ENCODE results near the gene IGSF9B. TPM values are rescaled to one million over a fixed set of nuclear protein-coding genes. Genes with fewer than 3 reads are reported as not detected.

IGSF9B gene
- total RNA-seq, 2 experiments from 2014 or later, result 96.3 to 118 TPM

DNA sequence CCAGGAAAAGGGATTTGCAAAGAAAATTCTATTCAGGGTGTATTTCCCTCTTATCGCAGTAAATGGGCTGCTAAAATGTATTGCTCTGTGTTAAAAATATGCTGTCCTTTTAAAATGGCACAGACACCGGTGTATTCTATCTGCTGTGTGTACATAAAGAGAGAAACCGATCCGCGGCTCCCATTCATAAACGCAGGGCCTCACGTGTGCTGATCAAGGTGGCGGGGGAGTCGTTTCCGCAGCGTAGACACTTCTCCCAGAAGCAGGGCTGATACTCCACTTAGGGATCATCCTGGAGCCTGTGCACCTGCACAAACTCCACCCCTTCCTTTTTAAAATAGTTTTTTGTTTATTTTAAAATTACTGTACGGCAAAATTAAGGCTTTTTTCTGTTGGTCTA lies 26.1 kb upstream of the IGSF9B start:
- no peak for ATAC-seq
- H3K4me1 Mint-ChIP-seq (ENCODE audit: low read depth), result no peaks in the 10 kb centered on the region
- no peak overlapping the region for H3K27ac Mint-ChIP-seq
- H3K27me3 Mint-ChIP-seq (ENCODE audit: low read depth), result peaks cover 14% of the 10 kb centered on the region
- ChIA-PET POLR2A (no interaction called here), CTCF (no interaction called here)
- H3K9me3 Mint-ChIP-seq (ENCODE audit: insufficient read depth), result no peaks in the 10 kb centered on the region
- H3K36me3 Mint-ChIP-seq (ENCODE audit: low read depth), result no peaks in the 10 kb centered on the region
- H3K4me3 Mint-ChIP-seq, result no peak overlapping the region
- no peak for DNase-seq

DNA sequence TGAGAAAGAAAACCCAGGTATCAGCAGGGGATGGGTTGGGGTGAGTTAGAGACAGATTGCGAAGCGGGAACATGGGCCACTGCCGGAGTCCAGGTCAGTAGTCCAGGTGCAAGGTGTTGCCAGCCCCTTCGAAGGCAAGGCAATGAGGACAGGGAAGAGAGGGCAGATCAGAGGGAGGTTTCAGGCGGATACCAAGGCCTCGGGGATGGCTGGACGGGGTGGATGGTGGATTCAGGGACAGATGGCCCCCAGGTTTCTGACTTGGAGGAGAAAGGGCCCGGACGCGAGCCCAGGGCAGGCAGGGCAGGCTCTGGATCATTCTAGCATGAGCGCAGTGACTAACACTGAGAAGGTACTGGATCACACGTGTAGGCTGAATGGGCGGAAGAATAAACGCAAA lies 25.4 kb upstream of the IGSF9B start:
- H3K27me3 Mint-ChIP-seq (ENCODE audit: low read depth), result peaks cover 14% of the 10 kb centered on the region
- ATAC-seq (no peak), DNase-seq (no peak)
- ChIA-PET POLR2A (no interaction called here), CTCF (no interaction called here)
- peaks cover under 1% of the 10 kb centered on the region for H3K4me1 Mint-ChIP-seq (ENCODE audit: low read depth)
- no peaks in the 10 kb centered on the region for H3K36me3 Mint-ChIP-seq (ENCODE audit: low read depth)
- no peaks in the 10 kb centered on the region for H3K9me3 Mint-ChIP-seq (ENCODE audit: insufficient read depth)
- no peak overlapping the region for H3K4me3 Mint-ChIP-seq
- no peak overlapping the region for H3K27ac Mint-ChIP-seq

- H3K36me3 Mint-ChIP-seq (ENCODE audit: low read depth), result no peaks in the 10 kb centered on the region
- H3K4me3 Mint-ChIP-seq, result no peak overlapping the region
- H3K27ac Mint-ChIP-seq, result no peak overlapping the region
- ChIA-PET CTCF (interaction anchor here (1.1 kb wide), 1 partner anchor 53 kb away, joined by 4 read pairs; no protein-coding TSS in a partner anchor), POLR2A (no interaction called here)
- no peak for ATAC-seq
- DNase-seq, result no peak
- H3K9me3 Mint-ChIP-seq (ENCODE audit: insufficient read depth), result no peaks in the 10 kb centered on the region
- H3K4me1 Mint-ChIP-seq (ENCODE audit: low read depth), result peaks cover 6% of the 10 kb centered on the region
- peaks cover 14% of the 10 kb centered on the region for H3K27me3 Mint-ChIP-seq (ENCODE audit: low read depth)
Measured at GRCh38 chr11:133981156-133981555, 24.4 kb upstream of the IGSF9B start.

DNA sequence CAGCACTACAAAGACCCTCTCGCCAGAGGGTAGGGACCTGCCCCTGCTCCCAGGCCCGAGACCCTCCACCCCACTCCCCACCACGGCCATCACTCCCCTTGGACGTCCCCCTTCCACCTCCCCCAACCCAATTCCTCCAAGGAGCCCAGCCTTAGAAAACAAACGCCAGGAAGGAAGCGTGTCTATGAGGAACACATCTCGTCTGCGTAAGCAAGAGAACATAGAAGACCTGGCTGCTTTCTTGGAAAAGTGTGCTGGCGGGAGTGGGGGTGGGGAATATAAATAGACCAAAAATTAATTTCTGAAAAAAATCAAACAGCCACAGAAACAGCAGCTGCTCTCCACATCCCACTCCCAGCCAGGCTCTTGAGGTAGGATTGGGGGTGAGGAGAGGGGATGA lies 23.9 kb upstream of the IGSF9B start:
- Mint-ChIP-seq H3K27me3 (ENCODE audit: low read depth) (peaks cover 14% of the 10 kb centered on the region), H3K4me3 (no peak overlapping the region), H3K27ac (no peak overlapping the region), H3K36me3 (ENCODE audit: low read depth) (no peaks in the 10 kb centered on the region), H3K9me3 (ENCODE audit: insufficient read depth) (no peaks in the 10 kb centered on the region), H3K4me1 (ENCODE audit: low read depth) (peaks cover 6% of the 10 kb centered on the region)
- DNase-seq (no peak), ATAC-seq (no peak)
- ChIA-PET CTCF (interaction anchor here (1.1 kb wide), 1 partner anchor 53 kb away, joined by 4 read pairs; no protein-coding TSS in a partner anchor), POLR2A (no interaction called here)

DNA sequence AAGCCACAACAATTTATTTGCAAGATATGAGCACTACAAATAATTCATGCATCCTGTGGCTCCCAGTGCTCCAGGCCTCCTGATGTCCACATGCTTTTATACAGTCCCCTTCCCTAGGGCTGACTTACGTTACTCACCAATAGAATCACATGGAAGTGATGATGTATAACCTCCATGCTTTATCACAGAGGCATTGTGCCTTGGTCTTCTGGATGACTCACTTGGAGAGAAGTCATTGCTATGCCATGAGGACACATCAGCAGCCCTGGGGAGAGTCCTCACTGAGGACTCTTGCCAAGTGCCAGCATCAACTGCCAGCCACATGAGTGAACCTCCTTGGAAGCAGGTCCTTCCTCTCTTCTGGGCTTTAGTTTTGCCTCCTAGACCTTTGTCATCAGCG lies 22.0 kb upstream of the IGSF9B start:
- Mint-ChIP-seq H3K36me3 (ENCODE audit: low read depth) (no peaks in the 10 kb centered on the region), H3K27ac (no peak overlapping the region), H3K27me3 (ENCODE audit: low read depth) (peaks cover 17% of the 10 kb centered on the region), H3K9me3 (ENCODE audit: insufficient read depth) (no peaks in the 10 kb centered on the region), H3K4me3 (no peak overlapping the region), H3K4me1 (ENCODE audit: low read depth) (peaks cover 6% of the 10 kb centered on the region)
- DNase-seq (no peak), ATAC-seq (no peak)
- POLR2A ChIA-PET, result interaction anchor here (1.2 kb wide), 1 partner anchor 30 kb away, joined by 3 read pairs; no protein-coding TSS in a partner anchor
- CTCF ChIA-PET, result no interaction called here

- Mint-ChIP-seq H3K36me3 (ENCODE audit: low read depth) (no peaks in the 10 kb centered on the region), H3K9me3 (ENCODE audit: insufficient read depth) (no peaks in the 10 kb centered on the region), H3K27me3 (ENCODE audit: low read depth) (peaks cover 13% of the 10 kb centered on the region), H3K4me1 (ENCODE audit: low read depth) (peaks cover 6% of the 10 kb centered on the region), H3K4me3 (no peak overlapping the region), H3K27ac (no peak overlapping the region)
- ATAC-seq (no peak), DNase-seq (no peak)
- ChIA-PET CTCF (no interaction called here), POLR2A (no interaction called here)
Measured at GRCh38 chr11:133977067-133977677, 20.4 kb upstream of the IGSF9B start.

DNA sequence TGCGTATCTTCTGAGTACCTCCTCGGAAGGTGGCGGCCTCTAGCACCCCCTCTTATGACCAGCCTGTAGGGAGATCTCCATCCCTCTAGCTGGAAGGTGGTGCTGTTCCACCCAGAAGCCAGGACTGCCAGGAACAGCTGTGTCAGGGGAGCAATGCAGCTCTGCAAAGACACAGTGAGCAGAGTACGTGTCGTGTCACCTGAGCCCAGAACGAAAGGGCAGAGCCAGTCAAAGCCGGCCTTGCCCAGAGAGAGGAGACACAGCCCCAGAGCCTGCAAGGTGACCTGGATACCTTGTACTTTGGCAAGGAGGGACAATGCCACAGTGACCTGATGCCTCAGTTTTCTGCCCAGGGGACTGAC lies 18.7 kb upstream of the IGSF9B start:
- CTCF ChIA-PET, result interaction anchor here (0.7 to 0.9 kb wide), 2 partner anchors 27 to 70 kb away, joined by 3 read pairs; no protein-coding TSS in a partner anchor
- peaks cover 6% of the 10 kb centered on the region for H3K4me1 Mint-ChIP-seq (ENCODE audit: low read depth)
- H3K9me3 Mint-ChIP-seq (ENCODE audit: insufficient read depth), result no peaks in the 10 kb centered on the region
- H3K4me3 Mint-ChIP-seq, result no peak overlapping the region
- H3K36me3 Mint-ChIP-seq (ENCODE audit: low read depth), result no peaks in the 10 kb centered on the region
- H3K27ac Mint-ChIP-seq, result no peak overlapping the region
- ATAC-seq, result no peak
- POLR2A ChIA-PET, result no interaction called here
- no peak for DNase-seq
- H3K27me3 Mint-ChIP-seq (ENCODE audit: low read depth), result peaks cover 9% of the 10 kb centered on the region

DNA sequence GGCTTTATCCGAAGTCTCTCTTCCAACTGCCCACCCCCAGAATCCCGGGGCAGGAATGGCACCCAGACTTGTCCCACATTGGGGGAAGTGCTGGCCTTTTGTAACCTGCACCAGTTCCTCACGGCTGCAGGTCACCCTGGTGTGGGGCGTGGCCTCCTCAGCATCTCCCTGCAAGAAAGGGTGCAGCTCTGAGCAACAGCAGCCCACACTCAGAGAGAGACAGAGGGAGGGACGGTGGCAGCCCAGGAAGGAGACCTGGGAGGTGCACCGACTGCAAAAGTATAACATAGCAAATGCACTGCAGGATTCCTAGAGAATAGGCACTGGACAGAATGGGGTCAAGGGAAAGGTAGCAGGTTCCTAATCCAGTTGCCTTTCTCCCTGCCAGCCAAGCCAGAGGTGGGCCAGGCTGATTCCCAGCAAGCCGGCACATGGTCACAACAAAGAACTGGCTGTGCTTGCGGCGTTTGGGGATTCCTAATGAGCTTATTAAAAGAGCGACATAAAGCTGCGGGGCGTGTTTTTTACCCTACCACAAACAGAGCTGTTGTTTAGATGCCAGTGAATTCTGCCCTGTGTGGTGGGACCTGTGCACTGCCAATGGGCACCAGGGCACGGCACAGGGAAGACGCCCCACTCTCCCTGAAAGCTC lies 18.2 kb upstream of the IGSF9B start:
- POLR2A ChIA-PET, result no interaction called here
- ATAC-seq (no peak), DNase-seq (no peak)
- no peak overlapping the region for H3K27ac Mint-ChIP-seq
- H3K36me3 Mint-ChIP-seq (ENCODE audit: low read depth), result no peaks in the 10 kb centered on the region
- CTCF ChIA-PET, result interaction anchor here (0.7 to 0.9 kb wide), 2 partner anchors 27 to 71 kb away, joined by 3 read pairs; no protein-coding TSS in a partner anchor
- H3K27me3 Mint-ChIP-seq (ENCODE audit: low read depth), result peaks cover 10% of the 10 kb centered on the region
- H3K9me3 Mint-ChIP-seq (ENCODE audit: insufficient read depth), result no peaks in the 10 kb centered on the region
- H3K4me3 Mint-ChIP-seq, result no peak overlapping the region
- H3K4me1 Mint-ChIP-seq (ENCODE audit: low read depth), result peaks cover 6% of the 10 kb centered on the region

DNA sequence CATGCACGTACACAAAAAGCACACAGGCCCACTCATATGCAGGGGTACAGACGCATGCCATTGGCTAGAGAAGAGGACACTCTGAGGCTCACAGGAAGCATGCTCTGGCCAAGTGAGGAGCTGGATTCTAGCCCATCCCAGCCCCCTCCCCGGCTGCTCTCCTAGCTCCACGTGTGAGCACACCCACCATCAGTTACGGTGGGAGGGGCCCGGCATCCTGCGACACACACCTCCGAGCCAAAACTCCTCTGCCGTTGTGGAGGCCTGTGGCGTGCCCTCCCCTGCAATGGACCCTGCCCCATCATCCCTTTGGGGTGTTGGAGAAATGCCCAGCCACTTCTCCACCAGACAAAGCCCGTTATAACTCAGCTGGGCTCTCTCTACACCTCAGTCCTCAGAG lies 15.1 kb upstream of the IGSF9B start:
- H3K27ac Mint-ChIP-seq, result no peak overlapping the region
- ATAC-seq (no peak), DNase-seq (no peak)
- H3K36me3 Mint-ChIP-seq (ENCODE audit: low read depth), result no peaks in the 10 kb centered on the region
- H3K9me3 Mint-ChIP-seq (ENCODE audit: insufficient read depth), result no peaks in the 10 kb centered on the region
- no peak overlapping the region for H3K4me3 Mint-ChIP-seq
- ChIA-PET POLR2A (interaction anchor here (0.6 kb wide), 1 partner anchor 163 kb away, joined by 3 read pairs; no protein-coding TSS in a partner anchor), CTCF (interaction anchor here (1.3 kb wide), 1 partner anchor 14 kb away, joined by 3 read pairs; no protein-coding TSS in a partner anchor)
- H3K4me1 Mint-ChIP-seq (ENCODE audit: low read depth), result peaks cover 13% of the 10 kb centered on the region
- peaks cover 15% of the 10 kb centered on the region for H3K27me3 Mint-ChIP-seq (ENCODE audit: low read depth)

- Mint-ChIP-seq H3K9me3 (ENCODE audit: insufficient read depth) (no peaks in the 10 kb centered on the region), H3K36me3 (ENCODE audit: low read depth) (no peaks in the 10 kb centered on the region), H3K27ac (no peak overlapping the region), H3K4me1 (ENCODE audit: low read depth) (peaks cover 9% of the 10 kb centered on the region), H3K4me3 (no peak overlapping the region), H3K27me3 (ENCODE audit: low read depth) (peaks cover 18% of the 10 kb centered on the region)
- CTCF ChIA-PET, result interaction anchor here (1.0 to 2.7 kb wide), 3 partner anchors 21 to 76 kb away, joined by 3 to 6 read pairs (median 5); no protein-coding TSS in a partner anchor
- DNase-seq (no peak), ATAC-seq (no peak)
- POLR2A ChIA-PET, result no interaction called here
Measured at GRCh38 chr11:133969112-133969511, 12.3 kb upstream of the IGSF9B start.

DNA sequence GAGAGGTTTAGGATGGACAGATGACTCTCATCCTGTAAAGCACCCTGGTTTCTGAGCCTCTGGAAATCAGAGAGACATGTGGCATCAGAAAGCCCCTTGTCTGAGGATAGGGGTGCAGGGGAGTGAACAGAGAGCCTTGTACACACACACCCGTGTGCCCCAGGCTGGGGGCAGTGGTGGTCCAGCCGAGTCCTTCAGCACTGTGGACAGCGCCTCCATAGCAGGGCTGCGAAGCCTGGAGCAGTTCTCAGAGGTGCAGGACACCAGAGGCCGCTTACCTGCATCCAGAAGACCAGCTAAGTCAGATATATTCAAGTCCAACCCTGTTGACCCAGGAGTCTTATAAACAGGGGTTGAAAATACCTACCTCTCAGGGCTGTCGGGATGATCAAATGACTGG lies 11.5 kb upstream of the IGSF9B start:
- Mint-ChIP-seq H3K9me3 (ENCODE audit: insufficient read depth) (no peaks in the 10 kb centered on the region), H3K36me3 (ENCODE audit: low read depth) (no peaks in the 10 kb centered on the region), H3K4me3 (no peak overlapping the region), H3K4me1 (ENCODE audit: low read depth) (peaks cover 9% of the 10 kb centered on the region), H3K27me3 (ENCODE audit: low read depth) (peaks cover 18% of the 10 kb centered on the region), H3K27ac (no peak overlapping the region)
- ATAC-seq (no peak), DNase-seq (no peak)
- POLR2A ChIA-PET, result no interaction called here
- CTCF ChIA-PET, result interaction anchor here (2.7 kb wide), 1 partner anchor 77 kb away, joined by 6 read pairs; no protein-coding TSS in a partner anchor

DNA sequence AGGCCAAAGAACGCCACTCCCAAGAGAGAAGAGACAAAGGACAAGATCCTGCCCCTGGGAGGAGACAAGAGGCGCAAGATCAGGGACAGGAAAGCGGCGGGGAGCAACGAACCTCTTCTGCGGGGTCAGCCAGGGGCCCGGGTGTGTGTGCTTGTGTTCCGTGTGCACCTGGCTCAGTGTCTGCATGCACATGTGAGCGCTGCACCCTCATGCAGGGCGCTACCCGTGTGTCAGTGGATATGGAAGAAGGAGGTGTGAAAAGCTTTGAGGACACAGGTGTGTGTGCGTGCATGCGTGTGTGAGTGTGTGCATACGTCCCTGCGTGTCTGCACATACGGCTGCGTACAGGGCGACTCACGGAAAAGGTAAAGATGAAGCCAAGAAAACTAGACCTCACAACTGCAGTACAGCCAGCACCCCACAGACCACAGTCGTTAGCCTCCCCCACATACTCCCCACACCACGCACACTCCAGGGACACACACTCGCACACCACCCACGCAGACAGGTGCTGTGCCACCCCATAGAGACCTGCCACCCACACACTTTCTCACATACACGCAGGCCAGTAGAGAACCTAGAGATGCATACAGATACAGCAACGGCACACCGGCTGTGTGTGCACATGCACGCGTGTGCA lies 11.0 kb upstream of the IGSF9B start:
- CTCF ChIA-PET, result interaction anchor here (1.4 to 2.7 kb wide), 2 partner anchors 78 to 82 kb away, joined by 3 to 6 read pairs; no protein-coding TSS in a partner anchor
- Mint-ChIP-seq H3K9me3 (ENCODE audit: insufficient read depth) (no peaks in the 10 kb centered on the region), H3K4me1 (ENCODE audit: low read depth) (peaks cover 9% of the 10 kb centered on the region)

More for the DNA sequence above, 11.0 kb upstream of the IGSF9B start:
- ATAC-seq, result peak; percentile 37
- no peaks in the 10 kb centered on the region for H3K36me3 Mint-ChIP-seq (ENCODE audit: low read depth)
- peak overlapping the region; percentile 89 for H3K27ac Mint-ChIP-seq
- POLR2A ChIA-PET, result no interaction called here
- H3K27me3 Mint-ChIP-seq (ENCODE audit: low read depth), result peaks cover 18% of the 10 kb centered on the region
- H3K4me3 Mint-ChIP-seq, result peak overlapping the region; percentile 80
- DNase-seq, result no peak

Data from activated CD8-positive, alpha-beta T cell treated with anti-CD3 and anti-CD28 coated beads, Interleukin-2, amount 10 ng/mL, durations not matched to agents 7 days and 5 days (primary cell).